Astrocyte of the cerebellum (primary cell): ENCODE data around the gene GNB1.

Source experiments
- DNase-seq: peaks from one replicate; pipeline ENCODE4 v3.0.0-alpha.2; 2011; ENCODE audit warnings: low read depth
- H3K4me3 ChIP-seq: 2 replicates; pipeline ENCODE4 v1.5.1; 2011; ENCODE audit warnings: mild to moderate bottlenecking, low read depth, low read length, moderate library complexity
- in situ Hi-C: cut with HindIII; loops from 2 replicates; pipeline ENCODE4 v1.10.0; 2017; ENCODE audit warnings: low sequenced_read_pairs
- TF ChIP-seq, protein P1 (sequence below): IDR thresholded peaks from 2 replicates; pipeline ENCODE4 v1.5.1; 2012; ENCODE audit warnings: low read length, low read depth, moderate library complexity, mild to moderate bottlenecking; ENCODE audit errors: missing control alignments

The GNB1 gene

DNA sequence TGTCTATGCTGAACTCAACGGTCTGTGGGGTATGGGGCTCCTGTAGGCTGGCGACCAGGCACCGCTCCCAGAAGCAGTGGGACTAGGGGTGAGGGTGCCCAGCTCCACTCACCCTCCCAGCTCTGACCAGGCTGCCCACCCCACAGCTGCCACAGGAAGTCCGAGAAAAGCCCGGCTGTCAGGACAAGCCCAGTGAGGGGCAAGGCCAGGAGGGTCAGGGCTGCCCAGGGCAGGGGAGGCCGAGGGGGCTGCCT is 31.7 kb upstream of the GNB1 start:
- in situ Hi-C loops = no loop called here
- H3K4me3 ChIP-seq = no peak overlapping the region
- DNase-seq = no peak
- TF ChIP-seq, protein P1, sequence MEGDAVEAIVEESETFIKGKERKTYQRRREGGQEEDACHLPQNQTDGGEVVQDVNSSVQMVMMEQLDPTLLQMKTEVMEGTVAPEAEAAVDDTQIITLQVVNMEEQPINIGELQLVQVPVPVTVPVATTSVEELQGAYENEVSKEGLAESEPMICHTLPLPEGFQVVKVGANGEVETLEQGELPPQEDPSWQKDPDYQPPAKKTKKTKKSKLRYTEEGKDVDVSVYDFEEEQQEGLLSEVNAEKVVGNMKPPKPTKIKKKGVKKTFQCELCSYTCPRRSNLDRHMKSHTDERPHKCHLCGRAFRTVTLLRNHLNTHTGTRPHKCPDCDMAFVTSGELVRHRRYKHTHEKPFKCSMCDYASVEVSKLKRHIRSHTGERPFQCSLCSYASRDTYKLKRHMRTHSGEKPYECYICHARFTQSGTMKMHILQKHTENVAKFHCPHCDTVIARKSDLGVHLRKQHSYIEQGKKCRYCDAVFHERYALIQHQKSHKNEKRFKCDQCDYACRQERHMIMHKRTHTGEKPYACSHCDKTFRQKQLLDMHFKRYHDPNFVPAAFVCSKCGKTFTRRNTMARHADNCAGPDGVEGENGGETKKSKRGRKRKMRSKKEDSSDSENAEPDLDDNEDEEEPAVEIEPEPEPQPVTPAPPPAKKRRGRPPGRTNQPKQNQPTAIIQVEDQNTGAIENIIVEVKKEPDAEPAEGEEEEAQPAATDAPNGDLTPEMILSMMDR = no peak

DNA sequence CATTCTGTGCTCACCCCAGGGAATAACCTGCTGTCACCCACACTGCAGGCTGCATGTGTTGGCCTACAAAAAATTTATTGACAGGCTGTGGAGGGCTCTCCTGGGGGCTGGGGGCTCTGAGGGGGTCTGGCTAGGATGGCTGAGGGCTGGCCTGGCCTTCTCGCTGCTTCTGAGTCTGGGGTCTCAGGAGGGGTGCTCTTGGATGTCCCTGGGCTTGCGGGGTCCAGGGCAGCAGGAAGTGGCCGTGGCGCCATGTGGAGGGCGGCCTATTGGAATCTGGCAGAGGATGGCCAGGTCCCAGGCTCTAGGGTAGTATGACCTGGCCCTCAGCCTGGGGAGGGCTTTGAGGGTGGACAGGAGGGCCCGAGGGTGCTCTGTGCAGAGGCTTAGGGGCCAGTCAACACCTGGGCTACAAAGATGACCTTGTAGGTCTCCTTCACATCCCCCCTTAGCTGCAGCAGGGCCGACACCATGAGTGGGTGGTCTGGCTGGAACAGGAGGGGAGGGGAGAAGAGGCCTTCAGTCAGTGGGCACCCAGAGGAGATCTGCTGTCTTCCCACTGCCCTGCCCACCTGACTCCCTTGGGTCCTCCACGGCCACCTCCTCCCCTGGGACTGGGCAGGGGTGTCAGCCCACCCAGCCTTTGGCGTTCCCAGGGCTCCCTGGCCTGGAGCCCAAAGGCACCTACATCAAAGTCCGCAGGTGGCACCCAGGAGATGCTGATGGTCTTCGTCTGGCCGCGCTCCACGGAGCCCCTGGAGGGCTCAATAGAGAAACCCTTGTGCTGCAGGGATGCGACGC is 31.2 kb upstream of the GNB1 start:
- no peak overlapping the region for H3K4me3 ChIP-seq
- in situ Hi-C loops = no loop called here
- no peak for DNase-seq
- TF ChIP-seq, protein P1 = no peak

DNA sequence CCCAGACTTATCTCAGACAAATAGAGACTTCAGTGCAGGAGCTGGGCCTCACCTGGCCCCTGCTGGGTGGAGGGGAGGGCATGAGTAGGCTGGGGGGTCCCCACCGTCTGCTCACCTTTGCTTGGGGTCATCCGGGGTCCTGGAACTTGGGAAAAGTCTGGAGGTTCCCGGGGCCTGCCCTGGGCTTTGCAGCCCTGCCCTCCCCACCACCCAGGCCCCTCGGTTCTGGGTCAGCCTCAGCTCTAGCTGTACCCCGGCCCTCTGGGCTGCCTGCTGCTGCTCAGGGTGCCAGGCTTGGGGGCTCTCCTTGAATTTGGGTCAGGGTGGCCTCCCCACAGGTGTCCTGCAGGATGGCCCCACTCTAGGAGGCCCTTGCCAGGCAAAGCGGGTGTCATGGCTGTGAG is 30.6 kb upstream of the GNB1 start:
- TF ChIP-seq, protein P1 = no peak
- no peak overlapping the region for H3K4me3 ChIP-seq
- DNase-seq = no peak
- in situ Hi-C loops = no loop called here

DNA sequence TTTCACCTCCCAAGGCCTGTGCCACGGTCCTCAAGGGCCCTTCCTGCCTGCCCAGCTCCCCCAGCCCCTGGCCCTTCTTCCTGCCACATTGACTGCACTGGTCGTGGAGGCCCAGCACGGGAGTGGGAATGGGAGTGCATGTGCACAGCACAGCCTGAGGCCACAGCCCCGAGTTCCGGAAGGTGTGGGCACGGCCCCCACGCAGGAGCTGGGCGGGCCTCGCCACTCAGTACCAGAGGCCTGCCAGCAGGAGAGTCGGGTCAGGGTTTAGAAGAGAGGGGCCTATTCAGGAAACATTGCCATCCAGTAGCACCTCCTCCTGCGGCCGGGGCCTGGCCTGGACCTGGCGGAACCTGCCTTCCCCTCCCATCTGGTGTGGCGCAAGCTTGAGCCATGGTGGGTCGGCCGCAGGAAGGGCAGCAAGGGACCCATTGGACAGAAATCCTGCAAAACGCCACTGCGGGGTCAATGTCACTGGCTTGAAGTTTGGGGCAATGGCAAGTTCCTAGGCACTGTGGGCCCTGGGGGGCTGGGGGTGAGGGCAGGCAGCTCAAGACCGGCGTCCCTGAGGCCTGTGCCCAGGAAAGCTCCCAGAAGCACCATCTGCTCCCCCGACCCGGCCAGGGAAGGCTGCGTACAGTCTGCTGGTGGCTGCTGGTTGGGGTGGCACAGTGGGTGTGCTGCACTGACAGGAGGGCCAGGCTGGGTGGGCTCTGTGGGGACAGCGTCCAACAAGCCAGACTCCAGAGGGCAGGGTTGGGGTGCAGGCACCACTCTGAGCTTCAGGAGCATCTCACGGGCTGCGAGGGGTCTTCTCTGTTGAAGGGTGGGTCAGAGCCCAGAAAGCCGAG is 29.9 kb upstream of the GNB1 start:
- TF ChIP-seq, protein P1 = no peak
- no peak overlapping the region for H3K4me3 ChIP-seq
- in situ Hi-C loops = no loop called here
- DNase-seq = no peak

DNA sequence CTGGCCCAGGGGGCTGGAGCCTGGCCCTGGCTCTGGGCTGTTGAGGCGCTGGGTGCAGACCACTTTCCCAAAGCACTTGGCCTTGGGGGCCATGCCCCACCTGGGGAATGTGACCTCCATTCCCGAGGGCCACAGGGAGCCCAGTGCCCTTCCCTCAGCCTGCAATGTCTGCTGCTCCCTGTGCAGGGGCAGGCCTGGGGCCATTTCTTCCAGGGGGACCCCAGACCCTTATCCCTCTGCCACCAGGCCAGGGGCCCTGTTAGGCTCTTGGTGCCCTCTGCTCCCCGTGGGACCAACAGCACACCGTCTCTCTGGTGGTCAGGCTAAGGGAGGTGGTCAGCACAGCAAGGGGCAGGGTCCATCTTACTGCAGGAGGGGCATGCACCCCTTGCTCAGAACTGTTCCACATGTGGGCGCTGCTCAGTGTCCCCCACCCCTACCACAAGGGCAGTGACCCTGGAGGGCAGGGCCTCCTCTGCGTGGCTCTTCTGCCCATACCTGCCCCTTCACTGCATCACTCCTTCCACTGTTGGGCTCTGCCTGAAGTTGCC is 29.2 kb upstream of the GNB1 start:
- in situ Hi-C loops = no loop called here
- TF ChIP-seq, protein P1 = no peak
- DNase-seq = no peak
- H3K4me3 ChIP-seq = no peak overlapping the region

DNA sequence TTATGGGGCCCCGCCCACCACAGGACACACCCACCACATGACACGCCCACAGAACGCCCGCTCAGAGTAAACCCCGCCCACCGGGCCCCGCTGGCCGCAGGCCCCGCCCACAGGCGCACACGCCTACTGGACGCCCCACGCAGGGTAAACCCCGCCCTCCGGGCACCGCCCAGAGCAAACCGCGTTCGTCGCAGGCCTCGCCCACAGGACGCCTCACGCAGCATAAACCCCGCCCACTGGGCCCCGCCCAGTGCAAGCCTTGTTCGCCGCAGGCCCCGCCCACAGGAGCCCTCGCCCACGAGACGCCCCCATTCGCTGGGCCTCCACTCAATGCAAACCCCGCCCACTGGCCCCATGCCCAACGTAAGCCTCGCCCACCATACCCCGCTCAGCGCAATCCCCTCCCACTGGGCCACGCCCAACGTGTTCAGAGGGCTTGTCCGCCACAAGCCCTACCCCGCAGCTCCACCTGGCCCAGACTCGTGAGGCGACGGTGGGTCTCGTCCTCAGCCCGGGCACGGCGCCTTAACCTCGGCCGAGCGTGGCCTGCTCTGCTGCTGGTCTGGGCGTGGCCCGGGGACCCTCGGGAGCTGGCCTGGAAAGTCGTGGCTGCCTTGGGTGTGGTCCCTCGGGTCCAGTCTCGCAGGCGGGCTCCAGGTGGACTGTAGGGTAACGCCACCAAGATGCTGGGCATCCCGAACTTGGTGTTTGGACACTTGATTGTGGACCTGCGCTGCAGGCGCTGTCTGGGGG is 28.6 kb upstream of the GNB1 start:
- peak; percentile 79 for DNase-seq
- in situ Hi-C loops = no loop called here
- TF ChIP-seq, protein P1 = no peak
- peak overlapping the region; percentile 43 for H3K4me3 ChIP-seq
